ENCODE measurements around the gene UQCC3. TPM values are rescaled to one million over a fixed set of nuclear protein-coding genes. Genes with fewer than 3 reads are reported as not detected.
"Not testable (repeated sequence)": the region's sequence is repeated elsewhere in the genome, so short reads cannot be mapped to it uniquely, and the experiment has no call there.

The UQCC3 gene
- total RNA-seq, 1 donor from 2014 or later = 6.6 TPM

DNA sequence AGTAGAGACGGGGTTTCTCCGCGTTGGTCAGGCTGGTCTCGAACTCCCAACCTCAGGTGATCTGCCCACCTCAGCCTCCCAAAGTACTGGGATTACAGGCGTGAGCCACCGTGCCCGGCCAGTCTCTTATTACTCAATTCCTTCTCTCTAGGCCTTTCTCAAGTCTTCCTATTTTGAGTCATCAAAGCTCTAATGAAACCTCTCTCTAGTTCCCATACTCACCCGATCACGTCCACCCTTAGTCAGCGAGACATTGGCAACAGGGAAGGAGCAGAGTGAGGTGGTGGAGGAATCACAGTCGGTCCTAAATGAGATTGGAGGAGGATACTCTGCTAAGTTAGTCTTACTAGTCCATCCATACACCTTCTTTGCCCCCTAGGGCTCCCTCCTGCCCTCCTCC lies 30.8 kb downstream of the UQCC3 start:
- DNase-seq (ENCODE audit: low spot score) = no peak

DNA sequence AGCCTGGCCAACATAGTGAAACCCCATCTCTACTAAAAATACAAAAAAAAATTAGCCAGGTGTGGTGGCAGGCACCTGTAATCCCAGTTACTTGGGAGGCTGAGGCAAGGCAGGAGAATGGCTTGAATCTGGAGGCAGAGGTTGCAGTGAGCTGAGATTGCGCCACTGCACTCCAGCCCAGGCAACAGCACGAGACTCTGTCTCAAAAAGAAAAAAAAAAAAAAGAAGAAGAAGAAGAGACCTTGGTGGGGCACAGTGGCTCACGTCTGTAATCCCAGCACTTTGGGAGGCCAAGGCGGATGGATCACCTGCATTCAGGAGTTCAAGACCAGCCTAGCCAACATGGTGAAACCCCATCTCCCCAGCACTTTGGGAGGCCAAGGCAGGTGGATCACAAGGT lies 32.4 kb downstream of the UQCC3 start:
- not testable (repeated sequence) for DNase-seq (ENCODE audit: low spot score)

DNA sequence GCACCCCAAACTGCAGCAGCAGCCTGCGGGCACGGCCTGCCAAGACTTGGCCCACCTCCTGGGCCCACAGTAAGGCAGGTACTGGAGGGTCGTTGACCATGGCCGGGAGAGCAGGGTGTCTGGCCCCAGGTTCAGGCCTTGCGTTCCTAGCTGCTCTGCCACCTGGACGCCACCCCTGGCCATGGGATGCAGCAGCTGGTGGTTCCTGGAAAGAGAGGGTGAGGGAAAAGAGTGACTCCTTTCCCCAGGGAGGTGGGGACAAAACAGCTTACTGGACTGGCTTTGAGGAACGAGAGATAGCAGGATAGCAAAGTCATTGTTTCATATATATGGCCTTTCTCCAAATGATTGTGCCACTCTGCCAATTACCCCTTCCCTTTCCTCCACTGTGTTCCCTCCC lies 33.9 kb downstream of the UQCC3 start:
- DNase-seq (ENCODE audit: low spot score) = no peak

DNA sequence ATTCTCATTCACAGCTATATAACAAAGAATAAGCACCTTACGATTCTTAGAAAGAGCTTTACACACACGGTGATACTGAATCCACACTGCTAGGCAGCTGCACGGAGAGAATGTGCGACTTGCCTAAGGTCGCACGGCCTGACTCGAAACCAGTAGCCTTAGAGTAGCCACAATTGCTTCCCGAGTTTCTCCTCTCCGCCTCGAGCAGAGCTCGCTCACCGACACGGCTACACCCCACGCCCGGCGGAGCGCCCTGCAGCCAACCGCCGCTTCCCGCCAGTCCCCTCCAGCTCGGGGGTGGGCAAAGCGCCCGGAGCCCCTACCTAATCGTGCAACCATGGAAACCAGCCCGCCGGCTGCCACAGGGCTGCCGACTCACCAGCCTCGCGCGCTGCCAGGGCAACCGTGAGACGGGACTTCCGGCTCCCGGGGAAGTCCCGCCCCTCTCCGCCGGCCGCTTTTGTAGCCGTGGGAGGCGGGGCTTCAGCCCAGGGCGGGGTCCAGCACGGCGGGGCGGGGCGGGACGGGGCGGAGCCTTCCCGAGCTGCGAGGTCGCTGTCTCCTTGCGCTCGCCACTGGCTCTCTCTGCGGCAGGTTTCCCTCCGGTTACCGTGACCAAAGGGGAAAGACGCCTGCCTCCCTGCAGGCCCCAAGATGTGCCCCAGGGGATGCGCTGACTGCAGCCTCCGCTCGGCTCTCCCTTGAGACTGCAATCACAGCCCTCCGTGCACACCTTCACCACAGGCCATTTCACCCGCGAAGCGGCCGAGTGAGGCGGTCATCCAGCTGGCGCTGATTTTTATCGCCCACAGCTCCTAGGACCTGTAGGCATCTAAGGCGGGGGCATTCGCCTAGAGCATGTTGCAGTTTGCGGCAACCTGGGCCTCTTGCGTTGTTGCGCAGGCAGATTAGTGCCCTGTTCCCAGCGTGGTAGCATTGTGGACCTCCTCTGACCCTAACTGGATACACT lies 34.7 kb downstream of the UQCC3 start:
- DNase-seq (ENCODE audit: low spot score) = peak; percentile 95

DNA sequence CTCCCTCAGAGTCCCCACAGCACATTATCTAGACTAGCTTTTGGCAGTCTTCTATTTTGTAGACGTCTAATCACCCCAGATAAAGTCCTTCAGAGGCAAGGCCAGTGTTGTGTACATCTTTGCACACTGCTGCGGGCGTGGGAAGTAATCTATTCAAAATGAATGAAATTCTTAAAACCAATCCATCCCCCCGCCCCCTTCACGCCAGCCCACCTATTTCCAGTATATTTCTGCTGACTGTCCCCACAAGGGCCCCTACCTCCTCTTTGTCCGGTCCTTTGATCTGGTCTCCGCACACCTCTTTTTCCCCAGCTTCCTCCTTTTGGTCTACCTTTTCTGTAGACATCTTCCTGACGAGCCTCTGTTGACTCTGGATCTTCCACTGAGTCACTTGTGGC lies 35.4 kb downstream of the UQCC3 start:
- no peak for DNase-seq (ENCODE audit: low spot score)

DNA sequence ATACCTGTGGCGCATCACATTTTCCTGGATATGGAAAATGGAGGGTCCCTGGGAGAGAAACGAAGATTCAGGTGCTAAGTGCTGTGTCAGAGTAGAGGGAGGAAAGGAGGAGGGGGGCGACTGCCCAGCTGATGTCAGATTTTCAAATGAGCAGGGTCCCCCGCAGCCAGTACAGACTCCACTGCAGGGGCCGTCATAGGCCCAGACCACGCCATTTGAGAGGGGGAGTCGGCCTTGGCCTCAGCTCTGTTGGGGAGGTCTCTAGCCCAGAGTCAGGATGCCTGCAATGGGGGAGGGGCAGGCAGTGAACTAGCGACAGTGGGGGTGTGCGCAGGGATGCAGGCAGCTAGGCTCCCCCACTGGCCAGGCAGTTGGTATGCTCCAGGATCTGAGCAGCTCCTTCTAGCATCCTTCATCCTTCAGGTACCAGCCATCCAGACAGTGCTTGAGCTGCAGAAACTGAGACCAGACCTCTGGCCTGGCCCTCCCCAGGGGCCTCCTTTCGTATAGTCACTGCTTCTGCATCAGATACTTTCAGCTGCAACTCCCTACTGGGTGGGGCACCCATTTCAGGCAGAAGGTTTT lies 35.9 kb downstream of the UQCC3 start, which contains the start of the genes BSCL2 and GNG3:
Gene BSCL2, minus strand, starts transcription at position 148 of the 585 bp plus-strand sequence. CDS start 229 bp downstream, outside the sequence.
Gene GNG3, plus strand, starts transcription at position 400 of the 585 bp plus-strand sequence. CDS start 620 bp downstream, outside the sequence.
- no peak for DNase-seq (ENCODE audit: low spot score)

DNA sequence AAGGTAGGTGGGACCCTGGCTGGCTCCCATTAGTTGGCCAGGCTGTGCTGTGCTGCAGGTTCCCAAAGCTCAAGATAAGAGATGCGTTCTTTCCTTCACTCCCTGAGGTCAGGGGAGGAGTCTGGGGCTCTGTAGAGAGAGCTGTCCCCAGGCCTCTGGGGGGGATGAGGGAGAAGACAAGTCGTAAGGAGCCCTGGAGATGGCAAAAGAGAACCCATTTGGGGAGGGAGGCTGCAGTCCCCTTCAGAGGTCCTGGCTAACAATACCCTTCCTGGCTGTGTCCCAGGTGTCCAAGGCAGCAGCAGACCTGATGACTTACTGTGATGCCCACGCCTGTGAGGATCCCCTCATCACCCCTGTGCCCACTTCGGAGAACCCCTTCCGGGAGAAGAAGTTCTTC lies 36.9 kb downstream of the UQCC3 start:
- no peak for DNase-seq (ENCODE audit: low spot score)

DNA sequence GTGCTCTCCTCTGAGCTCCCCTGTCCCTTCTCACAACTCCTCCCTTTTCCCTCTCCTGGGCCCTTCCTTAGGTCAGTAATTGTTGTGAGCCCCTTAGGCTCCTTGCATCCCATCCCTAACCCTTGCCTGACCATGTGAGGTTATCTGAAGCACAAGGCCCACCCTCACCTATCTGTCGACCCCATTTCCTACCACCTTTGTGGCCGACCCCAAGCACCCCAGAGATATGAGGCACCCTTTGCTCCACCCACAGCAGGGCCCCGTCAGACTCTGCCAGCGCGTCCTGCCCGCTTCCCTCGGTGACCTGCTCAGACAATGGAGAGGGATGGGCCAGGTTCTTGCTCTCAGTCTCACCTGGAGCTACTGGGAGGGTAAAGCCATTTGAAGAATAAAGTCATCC lies 37.3 kb downstream of the UQCC3 start:
- peak; percentile 56 for DNase-seq (ENCODE audit: low spot score)

DNA sequence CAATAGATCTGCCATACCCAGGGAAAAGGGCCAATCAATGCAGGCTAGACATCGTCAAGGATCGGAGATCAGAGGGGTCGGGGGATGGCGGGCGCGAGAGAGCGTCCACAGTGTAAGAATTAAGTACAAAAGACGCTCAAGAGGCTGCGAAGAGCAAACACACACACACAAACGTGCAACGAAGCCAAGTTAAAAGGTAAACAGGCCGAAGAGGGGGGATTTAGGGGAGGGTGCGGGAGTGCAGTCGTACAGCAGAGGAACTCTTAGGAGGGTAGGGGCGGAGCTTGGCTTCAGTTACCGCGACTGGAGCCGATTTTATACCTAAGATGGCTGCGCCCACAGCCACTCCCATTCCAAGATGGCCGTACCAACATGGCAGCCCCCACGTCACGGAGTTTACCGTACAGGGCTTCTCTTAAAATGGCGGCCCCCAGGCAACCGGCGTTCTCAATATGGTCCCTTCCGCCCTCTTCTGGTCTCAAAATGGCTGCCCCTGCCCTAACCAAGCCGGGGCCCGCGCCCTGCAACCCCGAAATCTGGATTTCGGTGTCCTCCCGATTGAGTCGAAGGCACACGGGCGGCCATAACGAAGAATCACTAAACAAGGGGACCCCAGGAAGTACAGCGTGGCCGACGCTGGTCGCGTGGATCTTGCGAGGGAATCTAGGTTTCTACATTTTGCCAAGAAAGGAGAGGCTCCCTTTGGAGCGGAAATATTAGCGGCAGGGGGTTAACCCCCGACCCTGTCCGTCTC lies 38.0 kb downstream of the UQCC3 start:
- peak; percentile 99 for DNase-seq (ENCODE audit: low spot score)

DNA sequence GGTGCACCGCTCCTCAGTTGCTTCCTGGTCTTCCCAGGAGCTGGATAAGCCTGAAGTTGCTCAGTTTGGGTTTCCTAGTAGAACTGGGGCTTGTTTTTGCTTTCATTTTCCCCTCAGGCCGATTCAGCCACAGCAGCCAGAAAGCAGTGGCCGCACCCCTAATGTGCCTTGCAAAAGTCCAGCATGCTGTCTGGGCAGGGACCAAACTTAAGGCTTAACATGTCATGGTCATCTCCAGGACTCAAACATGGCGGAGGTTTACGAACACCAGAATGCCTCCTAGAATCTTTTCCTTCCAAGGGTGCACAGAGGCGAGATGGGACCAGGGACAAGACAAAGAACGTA lies 38.5 kb downstream of the UQCC3 start:
- DNase-seq (ENCODE audit: low spot score) = no peak

DNA sequence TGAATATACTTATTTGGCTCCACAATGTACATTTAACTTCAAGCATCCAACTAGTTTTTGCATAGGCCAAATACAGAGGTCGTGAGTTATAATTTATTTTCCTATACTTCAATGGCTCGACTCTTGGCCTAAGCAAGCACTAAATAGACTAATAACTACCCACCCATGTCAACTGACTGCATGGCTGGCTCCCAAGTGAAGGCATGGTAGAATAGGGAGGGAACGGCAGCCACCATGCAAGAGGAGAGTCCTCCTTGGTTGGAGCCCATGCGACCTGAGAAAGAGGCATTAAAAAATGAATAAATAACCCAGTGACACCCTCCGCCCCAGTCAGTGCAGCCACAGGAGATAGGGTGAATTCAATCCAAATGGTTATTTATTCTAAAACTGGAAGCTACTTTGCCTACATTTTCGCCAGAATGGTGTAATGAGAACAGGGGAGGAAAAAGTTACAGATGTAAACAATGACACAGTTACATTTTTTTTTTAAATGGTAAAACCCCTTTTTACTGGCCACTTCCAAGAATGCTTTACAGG lies 40.9 kb downstream of the UQCC3 start:
- no peak for DNase-seq (ENCODE audit: low spot score)

DNA sequence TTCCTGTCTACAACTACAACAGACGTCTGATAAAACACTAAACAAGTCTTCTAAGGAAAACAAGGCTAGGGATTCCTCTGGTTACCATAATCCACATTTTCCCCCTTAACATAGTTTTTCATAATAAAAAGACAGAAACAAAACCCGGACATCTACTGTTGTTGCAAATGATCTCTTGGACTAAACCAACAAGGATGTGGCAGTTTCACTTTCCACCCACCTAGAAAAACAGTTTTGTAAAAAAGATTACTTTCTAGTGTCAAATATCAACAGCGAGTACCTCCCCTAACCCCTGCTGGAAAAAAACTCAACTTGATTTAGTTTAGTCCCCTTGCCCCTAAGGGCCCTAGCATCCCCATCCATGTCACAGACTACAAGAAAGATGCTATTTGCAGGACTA lies 41.4 kb downstream of the UQCC3 start:
- no peak for DNase-seq (ENCODE audit: low spot score)

DNA sequence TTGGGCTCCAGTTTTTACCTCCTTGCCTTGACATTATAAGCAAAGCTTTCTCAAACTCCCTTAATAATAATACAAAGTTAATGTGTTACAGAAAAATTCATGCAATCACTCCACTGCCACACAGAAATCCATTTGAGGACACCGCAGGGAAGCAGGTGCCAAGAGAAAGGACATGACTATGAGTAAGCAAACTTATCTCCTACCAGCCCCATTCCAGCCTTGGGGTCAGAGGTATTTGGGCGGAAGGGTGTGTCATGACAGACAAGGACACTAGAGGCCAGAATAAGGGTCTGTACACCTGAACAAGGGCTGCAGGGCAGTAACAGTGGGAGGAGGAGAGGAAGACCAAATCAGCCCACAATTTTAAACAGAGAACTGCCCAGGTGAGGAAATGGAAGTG lies 41.9 kb downstream of the UQCC3 start:
- no peak for DNase-seq (ENCODE audit: low spot score)

DNA sequence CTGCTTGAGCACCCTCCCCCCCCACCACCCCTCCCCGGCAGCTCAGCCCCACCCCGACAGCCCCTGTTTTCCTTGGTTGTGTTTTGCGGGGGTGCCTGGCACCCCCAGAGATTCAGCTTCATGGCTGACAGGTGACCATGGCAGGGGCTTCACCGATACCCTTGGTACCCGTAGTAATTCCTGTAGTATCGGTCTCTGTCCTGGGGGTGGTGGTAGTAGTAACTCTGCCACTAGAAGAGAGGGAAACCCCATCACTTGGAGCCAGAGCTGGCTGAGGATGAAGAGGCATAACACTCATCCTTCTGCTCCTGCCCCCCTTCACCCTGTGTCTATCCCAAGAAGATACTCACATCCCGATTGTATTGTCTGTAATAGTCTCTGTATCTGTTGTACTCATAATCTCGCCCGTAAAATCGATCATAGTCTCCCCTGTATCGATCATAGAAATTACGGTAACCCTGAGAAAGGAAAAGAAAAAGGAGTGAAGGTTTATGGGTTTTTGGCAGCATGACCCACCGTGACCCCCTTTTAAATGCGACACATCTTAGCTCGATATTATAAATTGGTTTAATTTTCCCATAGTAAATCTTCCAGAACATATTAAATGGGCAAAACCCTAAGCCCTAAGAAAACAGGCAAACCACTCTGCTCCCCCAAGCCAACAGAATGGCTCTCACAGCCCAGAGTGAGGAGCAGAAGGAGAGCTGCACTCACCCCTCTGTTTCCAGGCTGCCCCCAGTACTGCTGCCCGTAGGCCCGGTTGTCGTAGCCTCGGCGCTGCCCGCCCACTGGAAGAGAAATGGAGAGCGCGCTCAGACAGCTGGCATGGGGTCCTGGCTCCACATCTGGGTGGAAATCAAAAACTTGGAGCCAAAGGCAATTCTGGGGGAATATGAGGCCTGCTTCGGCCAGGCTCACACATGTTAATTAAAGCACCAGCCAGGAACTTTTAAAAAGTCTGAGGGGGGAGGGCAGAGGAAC lies 44.0 kb downstream of the UQCC3 start:
- DNase-seq (ENCODE audit: low spot score) = no peak

DNA sequence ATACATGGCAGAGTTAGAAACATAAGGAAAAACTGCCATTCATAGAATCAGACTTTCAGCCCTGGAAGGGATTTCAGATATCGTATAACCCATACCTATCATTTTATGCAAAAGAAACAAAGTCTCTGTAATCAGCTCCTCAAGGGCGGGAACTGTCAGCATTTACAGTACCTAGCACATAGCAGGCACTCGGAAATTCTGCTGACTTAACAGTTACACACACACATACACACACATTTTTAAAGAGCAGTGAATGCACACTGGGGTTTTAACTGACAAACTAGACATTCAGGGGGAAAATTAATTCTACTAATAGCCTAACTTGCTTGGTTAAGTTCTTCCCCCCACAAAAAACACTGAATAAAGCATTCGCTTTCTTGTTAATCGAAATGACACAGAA lies 44.7 kb downstream of the UQCC3 start:
- DNase-seq (ENCODE audit: low spot score) = no peak

DNA sequence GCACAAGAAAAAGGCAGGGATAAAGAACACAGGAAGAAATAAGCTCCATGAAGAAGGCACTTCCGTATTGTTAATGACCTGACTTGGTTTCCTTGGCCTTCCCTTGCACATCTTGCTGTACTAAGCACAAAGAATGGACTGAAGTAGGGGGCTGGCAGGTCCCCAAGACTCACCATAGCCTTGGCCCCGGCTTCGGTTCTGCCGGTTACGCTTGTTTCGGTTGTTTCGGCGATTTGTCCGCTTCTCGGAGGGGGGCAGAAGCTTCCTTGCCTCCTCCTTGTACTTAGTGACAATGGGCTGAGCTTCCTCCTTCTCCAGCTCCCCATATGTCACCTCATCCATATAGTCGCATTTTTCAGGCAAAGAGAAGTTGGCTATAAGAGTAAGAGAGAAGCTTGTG lies 45.3 kb downstream of the UQCC3 start:
- no peak for DNase-seq (ENCODE audit: low spot score)

DNA sequence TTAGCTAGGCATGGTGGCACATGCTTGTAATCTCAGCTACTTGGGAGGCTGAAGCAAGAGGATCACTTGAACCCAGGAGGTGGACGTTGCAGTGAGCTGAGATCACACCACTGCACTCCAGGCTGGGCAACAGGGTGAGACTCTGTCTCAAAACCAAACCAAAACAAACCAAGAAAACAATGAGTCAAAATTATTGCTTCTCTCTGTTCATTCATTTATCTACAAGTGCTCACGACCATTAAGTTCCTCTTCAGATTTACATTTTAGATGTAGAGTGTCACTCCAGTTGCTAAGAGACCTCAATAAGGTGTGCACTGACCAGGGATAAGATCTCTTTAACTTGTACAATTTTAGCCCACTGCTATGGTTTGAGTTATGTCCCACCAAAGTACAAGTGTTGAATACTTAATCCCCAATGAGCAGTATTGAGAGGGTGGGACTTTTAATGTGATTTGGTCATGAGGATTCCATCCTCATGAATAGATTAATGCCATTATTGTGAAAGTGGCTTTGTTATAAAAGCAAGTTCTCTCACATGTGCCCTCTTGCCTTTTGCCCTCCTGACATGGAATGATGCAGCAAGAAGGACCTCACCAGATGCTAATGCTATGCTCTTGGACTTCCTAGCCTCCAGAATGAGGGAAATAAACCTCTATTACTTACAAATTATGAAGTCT lies 48.0 kb downstream of the UQCC3 start:
- DNase-seq (ENCODE audit: low spot score) = no peak

DNA sequence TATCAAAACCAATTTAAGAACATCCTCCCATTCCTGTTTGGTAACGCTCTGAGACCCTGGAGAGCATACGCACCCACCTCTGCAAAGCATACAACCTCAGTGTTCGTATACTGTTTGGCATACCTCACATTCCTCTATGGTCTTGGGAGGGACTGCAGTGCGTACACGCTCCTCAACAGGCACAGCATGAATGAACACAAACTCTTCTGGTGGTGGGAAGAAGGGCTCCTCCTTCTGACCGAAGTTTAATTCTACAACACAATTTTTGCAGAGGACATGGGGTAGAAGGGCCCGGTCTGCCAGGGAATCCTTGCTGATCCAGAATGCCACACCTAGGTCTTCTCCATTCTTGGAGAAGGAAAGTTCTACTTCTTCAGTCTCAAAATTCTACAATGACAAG lies 50.5 kb downstream of the UQCC3 start:
- DNase-seq (ENCODE audit: low spot score) = no peak

All from ureter (tissue), 1 donor.